HCT116 (cell line): ENCODE data around the gene GAMT. TPM values are rescaled to one million over a fixed set of nuclear protein-coding genes. Genes with fewer than 3 reads are reported as not detected.

Experiments used
- ATAC-seq: fragments of 200-7000 bp; cut with Tn5 transposase; 2 replicates; pipeline ENCODE4 v1.9.1; 2020; ENCODE audit warnings: mild to moderate bottlenecking, moderate library complexity
- BruUV-seq: library from RNA; stranded (reverse); fragments of 400-500 nt; replicated peaks from 2 replicates; lab custom pipeline; 2021; lab: Mats Ljungman, UMichigan
- CTCF ChIA-PET: fragments of 300-600 bp; sonication (Branson Sonifier 250); formaldehyde crosslinking; loops from one replicate; lab custom pipeline; 2021; ENCODE audit warnings: antibody characterized with exemption; lab: Charles Lee
- POLR2A ChIA-PET: fragments of 300-600, 350-600 bp; sonication (Branson Sonifier 250); formaldehyde crosslinking; loops from one replicate; lab custom pipeline; 2021; ENCODE audit warnings: antibody characterized with exemption; lab: Charles Lee
- RAD21 ChIA-PET, 2 experiments: fragments of 300-600 bp; sonication (Branson Sonifier 250); formaldehyde crosslinking; loops; one replicate each; lab custom pipeline; 2023; ENCODE audit warnings: low total read pairs in 2 of 2; ENCODE audit not compliant: uncharacterized antibody in 2 of 2, unreplicated experiment in 2 of 2, low non-redundant PET in 1 of 2; lab: Charles Lee
- DNase-seq: peaks from one replicate; pipeline ENCODE4 v3.0.0-alpha.2; 2010; ENCODE audit warnings: low read depth, low spot score
- H2AFZ ChIP-seq: fragments of 200-600 bp; shearing (Covaris generic), sonication (generic); 2 replicates; pipeline ENCODE4 v1.6.1; 2017; ENCODE audit warnings: low read depth, mixed run types, mixed read lengths, antibody characterized with exemption, low read length; ENCODE audit not compliant: poor library complexity, severe bottlenecking
- H3K27ac ChIP-seq: 2 replicates; pipeline ENCODE4 v1.5.1; 2012; ENCODE audit warnings: low read depth, low read length
- H3K27me3 ChIP-seq: fragments of 200-600 bp; sonication (generic); 2 replicates; pipeline ENCODE4 v1.6.1; 2016; ENCODE audit warnings: mixed run types, low read length, mixed read lengths; ENCODE audit not compliant: insufficient read depth
- H3K36me3 ChIP-seq, 2 experiments: fragments of 200-500 bp in 1 of 2; fragments of 200-600 bp in 1 of 2; sonication (Bioruptor generic) in 1 of 2; sonication (generic) in 1 of 2; 2 replicates each; pipeline versions ENCODE4 v1.5.1 to v1.6.1; 2014 to 2016; ENCODE audit warnings: low read length in 2 of 2, inconsistent platforms in 1 of 2, mixed read lengths in 1 of 2, mixed run types in 1 of 2; ENCODE audit not compliant: insufficient read depth in 2 of 2, control insufficient read depth in 1 of 2
- H3K4me1 ChIP-seq, 2 experiments: fragments of 200-600 bp in 1 of 2; sonication (generic) in 1 of 2; 2 replicates each; pipeline versions ENCODE4 v1.5.1 to v1.6.1; 2012 to 2017; ENCODE audit warnings: low read length in 2 of 2, inconsistent platforms in 1 of 2, mild to moderate bottlenecking in 1 of 2, mixed read lengths in 1 of 2, mixed run types in 1 of 2, moderate library complexity in 1 of 2; ENCODE audit not compliant: insufficient read depth in 2 of 2, control insufficient read depth in 1 of 2
- H3K4me2 ChIP-seq: fragments of 200-600 bp; sonication (generic); 2 replicates; pipeline ENCODE4 v1.6.1; 2017; ENCODE audit warnings: mixed run types, low read length, mixed read lengths
- H3K4me3 ChIP-seq, 2 experiments: fragments of 200-600 bp in 1 of 2; sonication (generic) in 1 of 2; replicated peaks in 1 of 2; 2 replicates each; pipeline ENCODE4 v1.5.1; 2011 to 2016; ENCODE audit warnings: low read length in 2 of 2, control low read depth in 1 of 2, low read depth in 1 of 2, mild to moderate bottlenecking in 1 of 2, mixed read lengths in 1 of 2, mixed run types in 1 of 2
- H3K79me2 ChIP-seq: fragments of 200-600 bp; sonication (generic); 2 replicates; pipeline ENCODE4 v1.6.1; 2017; ENCODE audit warnings: mild to moderate bottlenecking, mixed run types, low read length, moderate library complexity, mixed read lengths; ENCODE audit not compliant: insufficient read depth
- H3K9ac ChIP-seq: fragments of 200-600 bp; sonication (generic); 2 replicates; pipeline ENCODE4 v1.6.1; 2016; ENCODE audit warnings: low read length, mixed read lengths
- H3K9me2 ChIP-seq: fragments of 200-600 bp; sonication (generic), shearing (Covaris generic); 2 replicates; pipeline ENCODE4 v1.6.1; 2017; ENCODE audit warnings: mixed run types, mild to moderate bottlenecking, moderate library complexity; ENCODE audit not compliant: insufficient read depth
- H3K9me3 ChIP-seq, 2 experiments: fragments of 200-500 bp in 1 of 2; fragments of 200-600 bp in 1 of 2; sonication (Bioruptor generic) in 1 of 2; sonication (generic) in 1 of 2; 2 replicates each; pipeline ENCODE4 v1.6.1; 2014 to 2017; ENCODE audit warnings: low read length in 2 of 2, mixed read lengths in 2 of 2, inconsistent platforms in 1 of 2, low read depth in 1 of 2, mild to moderate bottlenecking in 1 of 2, mixed run types in 1 of 2, moderate library complexity in 1 of 2; ENCODE audit not compliant: control insufficient read depth in 1 of 2, insufficient read depth in 1 of 2
- H4K20me1 ChIP-seq: fragments of 200-600 bp; sonication (generic), shearing (Covaris generic); 2 replicates; pipeline ENCODE4 v1.6.1; 2017; ENCODE audit warnings: mixed run types, mild to moderate bottlenecking, moderate library complexity; ENCODE audit not compliant: insufficient read depth
- CBX3 ChIP-seq: IDR thresholded peaks from 2 replicates; pipeline ENCODE4 v1.6.1; 2012; ENCODE audit warnings: low read depth
- ELF1 ChIP-seq: IDR thresholded peaks from 2 replicates; pipeline ENCODE4 v1.6.1; 2012; ENCODE audit warnings: low read depth, borderline replicate concordance
- FOSL1 ChIP-seq: IDR thresholded peaks from 2 replicates; pipeline ENCODE4 v1.6.1; 2012; ENCODE audit warnings: low read depth
- POLR2AphosphoS5 ChIP-seq: IDR thresholded peaks from 2 replicates; pipeline ENCODE4 v1.6.1; 2011; ENCODE audit warnings: mild to moderate bottlenecking, low read depth, low read length, moderate library complexity
- SIN3A ChIP-seq: IDR thresholded peaks from 2 replicates; pipeline ENCODE4 v1.6.1; 2012; ENCODE audit warnings: low read depth
- SRF ChIP-seq: IDR thresholded peaks from 2 replicates; pipeline ENCODE4 v1.6.1; 2012; ENCODE audit warnings: low read depth
- TCF7L2 ChIP-seq: IDR thresholded peaks from 2 replicates; pipeline ENCODE4 v1.7.0; 2011; ENCODE audit warnings: borderline replicate concordance, inconsistent platforms; ENCODE audit not compliant: insufficient read depth, insufficient read length; ENCODE audit errors: extremely low read depth
- ZNF274 ChIP-seq: fragments of 200-500 bp; sonication (Bioruptor generic); IDR thresholded peaks from 2 replicates; pipeline ENCODE4 v1.6.1; 2014; ENCODE audit warnings: mild to moderate bottlenecking, low read depth, low read length, inconsistent platforms
- intact Hi-C: fragments of 100-400 bp; cut with micrococcal nuclease; formaldehyde crosslinking; loops from 2 replicates; pipeline ENCODE4 v1.10.0; 2022
- total RNA-seq: library from RNA; stranded (reverse); gene quantifications from one replicate; pipeline ENCODE4 v1.2.1, GENCODE V29; 2021; ENCODE audit not compliant: unreplicated experiment
- TF ChIP-seq, protein P1 (sequence below): IDR thresholded peaks from 2 replicates; pipeline ENCODE4 v1.6.1; 2012
- TF ChIP-seq, protein P2 (sequence below): IDR thresholded peaks from 2 replicates; pipeline ENCODE4 v1.6.1; 2012

The GAMT gene
- total RNA-seq, 1 experiment from 2014 or later = 102 TPM

DNA sequence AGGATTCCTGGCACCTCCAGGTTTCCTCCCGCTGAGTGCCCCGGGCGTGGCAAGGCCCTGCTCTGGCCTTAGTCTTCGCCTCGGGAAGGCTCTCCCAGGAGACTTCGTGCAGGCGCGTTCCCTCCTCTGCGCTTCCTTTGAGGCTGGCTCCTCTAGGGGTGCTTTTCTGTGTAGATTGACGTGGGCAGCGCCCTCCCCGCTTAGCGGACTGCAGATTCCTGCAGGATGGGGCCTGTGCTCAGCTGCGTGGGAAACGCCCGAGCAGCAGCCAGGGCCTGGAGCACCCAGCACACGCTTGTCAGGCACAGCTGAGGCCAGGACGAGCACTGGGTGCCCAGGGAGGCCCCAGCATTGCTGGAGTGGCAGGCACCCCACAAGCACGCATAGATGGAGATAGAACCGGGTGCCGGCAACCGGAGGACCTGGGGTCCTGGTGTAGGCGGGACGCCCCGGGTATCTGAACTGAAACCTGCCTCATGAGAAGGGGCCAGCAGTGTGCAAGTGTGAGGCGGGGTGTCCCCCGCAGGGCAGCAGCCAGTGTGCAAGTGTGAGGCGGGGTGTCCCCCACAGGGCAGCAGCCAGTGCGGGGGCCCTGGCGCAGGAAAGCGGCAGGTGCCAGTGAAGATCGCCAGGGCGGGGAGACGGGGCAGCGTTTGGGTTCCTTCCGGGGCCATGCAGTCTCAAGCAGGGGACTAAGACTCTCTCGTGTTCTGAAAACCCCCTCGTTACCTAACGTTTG, 14.2 kb downstream of the GAMT start:
- no peaks in the 10 kb centered on the region for H3K9me2 ChIP-seq
- no peak for TF ChIP-seq SIN3A
- TF ChIP-seq ZNF274 = no peak
- TF ChIP-seq, protein P1, sequence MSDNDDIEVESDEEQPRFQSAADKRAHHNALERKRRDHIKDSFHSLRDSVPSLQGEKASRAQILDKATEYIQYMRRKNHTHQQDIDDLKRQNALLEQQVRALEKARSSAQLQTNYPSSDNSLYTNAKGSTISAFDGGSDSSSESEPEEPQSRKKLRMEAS = no peak
- TF ChIP-seq ELF1 = no peak
- no peak for TF ChIP-seq TCF7L2
- TF ChIP-seq CBX3 = no peak
- no peak for TF ChIP-seq POLR2AphosphoS5
- TF ChIP-seq, protein P2, sequence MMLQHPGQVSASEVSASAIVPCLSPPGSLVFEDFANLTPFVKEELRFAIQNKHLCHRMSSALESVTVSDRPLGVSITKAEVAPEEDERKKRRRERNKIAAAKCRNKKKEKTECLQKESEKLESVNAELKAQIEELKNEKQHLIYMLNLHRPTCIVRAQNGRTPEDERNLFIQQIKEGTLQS = no peak
- TF ChIP-seq SRF = no peak
- no peak for TF ChIP-seq FOSL1
- TF ChIP-seq, all 23 proteins: peak for 0
- ATAC-seq (no peak), DNase-seq (no peak)
- Histone ChIP-seq H3K4me2 (no peak overlapping the region), H3K27me3 (no peaks in the 10 kb centered on the region), H4K20me1 (no peaks in the 10 kb centered on the region), H3K9ac (no peak overlapping the region), H3K4me3 (no peak overlapping the region), H3K9me3 (no peaks in the 10 kb centered on the region), H3K36me3 (peaks cover 0 to 9% of the 10 kb centered on the region in 2 experiments; a peak in 2 of 4 replicates), H3K79me2 (peaks cover 15% of the 10 kb centered on the region), H3K27ac (peak overlapping the region; percentile 20; the same call in 1 of the 2 replicates), H2AFZ (no peak overlapping the region), H3K4me1 (peaks cover 5 to 16% of the 10 kb centered on the region in 2 experiments)
- POLR2A ChIA-PET = interaction anchor here (0.6 kb wide), 1 partner anchor 118 kb away, joined by 3 read pairs; no protein-coding TSS in a partner anchor
- CTCF ChIA-PET = no interaction called here
- RAD21 ChIA-PET = no interaction called here
- intact Hi-C loops = no loop called here
- no TSS peak for BruUV-seq
